Parathyroid adenoma (tissue), 2 donors: ENCODE data around the gene ACTMAP.

Source experiments
- H2AFZ ChIP-seq: fragments of 300-600 bp; sonication (generic); one replicate; pipeline ENCODE4 v1.7.0; 2017; ENCODE audit warnings: antibody characterized with exemption, mild to moderate bottlenecking
- H3K27ac ChIP-seq: fragments of 300-600 bp; sonication (generic); one replicate; pipeline ENCODE4 v1.7.0; 2017
- H3K27me3 ChIP-seq: fragments of 300-600 bp; sonication (generic); one replicate; pipeline ENCODE4 v1.7.0; 2017; ENCODE audit warnings: low read length; ENCODE audit not compliant: control insufficient read depth, insufficient read depth
- H3K36me3 ChIP-seq: fragments of 300-600 bp; sonication (generic); one replicate; pipeline ENCODE4 v1.7.0; 2017; ENCODE audit warnings: low read length; ENCODE audit not compliant: control insufficient read depth, insufficient read depth
- H3K4me1 ChIP-seq: fragments of 300-600 bp; sonication (generic); one replicate; pipeline ENCODE4 v1.7.0; 2017; ENCODE audit warnings: control low read depth
- H3K4me2 ChIP-seq: fragments of 300-600 bp; sonication (generic); one replicate; pipeline ENCODE4 v1.7.0; 2017; ENCODE audit warnings: low read length
- H3K4me3 ChIP-seq: fragments of 300-600 bp; sonication (generic); one replicate; pipeline ENCODE4 v1.7.0; 2017; ENCODE audit warnings: low read depth, low read length
- H3K79me2 ChIP-seq: fragments of 300-600 bp; sonication (generic); one replicate; pipeline ENCODE4 v1.7.0; 2017; ENCODE audit warnings: control low read depth
- H3K9ac ChIP-seq: fragments of 300-600 bp; sonication (generic); one replicate; pipeline ENCODE4 v1.7.0; 2017; ENCODE audit warnings: mild to moderate bottlenecking
- H3K9me3 ChIP-seq: fragments of 300-600 bp; sonication (generic); one replicate; pipeline ENCODE4 v1.7.0; 2017; ENCODE audit warnings: low read length; ENCODE audit not compliant: control insufficient read depth
- CTCF ChIP-seq: fragments of 300-600 bp; sonication (generic); IDR thresholded peaks from one replicate; pipeline ENCODE4 v1.7.0; 2017; ENCODE audit warnings: antibody characterized with exemption, mild to moderate bottlenecking
- donor health status: primary hyperparathyroidism.

The ACTMAP gene

DNA sequence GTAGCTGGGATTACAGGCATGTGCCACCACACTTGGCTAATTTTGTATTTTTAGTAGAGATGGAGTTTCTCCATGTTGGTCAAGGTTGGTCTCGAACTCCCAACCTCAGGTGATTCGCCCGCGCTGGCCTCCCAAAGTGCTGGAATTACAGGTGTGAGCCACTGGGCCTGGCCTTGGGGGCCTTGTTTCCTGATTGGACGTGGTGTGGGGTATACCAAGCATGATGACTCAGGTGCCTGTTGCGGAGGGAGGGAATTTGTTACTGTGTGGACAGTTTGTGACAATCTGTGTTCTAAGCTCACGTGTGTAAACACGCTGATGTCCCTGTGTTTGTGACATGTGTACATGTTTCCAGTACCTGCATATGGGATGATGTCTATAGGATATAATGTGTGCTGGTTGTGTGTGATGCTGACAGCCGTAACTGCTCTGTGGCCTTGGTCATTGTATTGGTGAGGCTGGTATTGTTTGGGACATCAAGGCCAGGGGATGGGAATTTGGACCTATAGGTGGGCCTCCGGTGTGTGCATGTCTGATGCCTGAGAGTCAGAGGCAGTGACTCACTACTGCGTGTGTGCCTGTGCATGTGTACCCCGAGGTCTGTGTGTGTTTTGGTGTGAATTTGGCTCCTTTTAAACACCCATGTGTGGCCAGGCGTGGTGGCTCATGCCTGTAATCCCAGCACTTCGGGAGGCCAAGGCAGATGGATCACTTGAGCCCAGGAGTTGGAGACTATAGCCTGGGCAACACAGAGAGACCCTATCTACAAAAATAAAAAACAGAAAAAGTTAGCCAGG, 47.1 kb upstream of the ACTMAP start:
- Histone ChIP-seq H3K79me2 (peaks cover 8% of the 10 kb centered on the region), H3K9me3 (no peaks in the 10 kb centered on the region), H3K9ac (no peak overlapping the region), H3K36me3 (no peaks in the 10 kb centered on the region), H3K27ac (peak overlapping the region; percentile 84), H3K4me1 (peaks cover 12% of the 10 kb centered on the region), H3K27me3 (no peaks in the 10 kb centered on the region), H3K4me3 (no peak overlapping the region), H3K4me2 (no peak overlapping the region), H2AFZ (peak overlapping the region; percentile 89)
- TF ChIP-seq CTCF = no peak

DNA sequence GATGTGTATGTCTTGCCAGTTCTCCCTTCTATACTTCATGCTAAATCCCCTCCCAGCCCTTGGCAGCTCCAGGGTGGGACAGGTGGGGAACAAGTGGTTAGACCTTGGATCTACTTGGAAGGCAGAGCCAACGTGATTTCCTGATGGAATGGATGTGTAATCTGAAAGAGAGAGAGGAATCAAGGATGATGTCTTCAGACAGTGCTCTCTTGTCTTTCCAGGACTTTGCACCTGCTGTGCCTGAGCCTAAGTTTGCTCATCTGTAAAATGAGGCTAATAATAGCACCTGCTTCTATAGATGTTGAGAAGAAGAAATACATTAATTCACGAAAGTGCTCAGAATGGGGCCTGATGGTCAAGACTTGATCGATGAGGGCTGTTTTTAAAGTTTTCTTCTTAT, 41.7 kb upstream of the ACTMAP start:
- Histone ChIP-seq H3K9ac (no peak overlapping the region), H3K36me3 (no peaks in the 10 kb centered on the region), H3K4me3 (no peak overlapping the region), H3K4me2 (no peak overlapping the region), H3K79me2 (no peaks in the 10 kb centered on the region), H3K4me1 (no peaks in the 10 kb centered on the region), H3K27ac (no peak overlapping the region), H2AFZ (no peak overlapping the region), H3K9me3 (no peaks in the 10 kb centered on the region), H3K27me3 (no peaks in the 10 kb centered on the region)
- no peak for TF ChIP-seq CTCF

DNA sequence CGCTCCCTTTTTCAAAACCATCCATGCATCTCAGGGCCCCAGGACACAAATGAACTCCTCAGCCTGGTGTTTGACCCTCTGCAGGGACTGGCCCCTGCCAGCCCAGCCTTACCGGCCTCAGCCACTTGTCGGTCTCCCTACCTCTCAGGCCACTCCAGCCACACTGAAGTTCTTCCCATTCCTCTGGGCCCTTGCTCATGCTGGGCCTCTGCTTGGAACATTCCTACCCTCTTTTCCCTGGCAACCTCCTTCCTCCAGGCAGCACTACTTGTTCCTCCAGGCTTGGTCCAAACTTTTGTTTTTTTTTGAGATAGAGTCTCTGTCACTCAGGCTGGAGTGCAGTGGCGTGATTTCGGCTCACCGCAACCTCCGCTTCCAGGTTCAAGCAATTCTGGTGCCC, 41.1 kb upstream of the ACTMAP start:
- H3K36me3 ChIP-seq = no peaks in the 10 kb centered on the region
- no peak overlapping the region for H2AFZ ChIP-seq
- no peak overlapping the region for H3K27ac ChIP-seq
- no peak for TF ChIP-seq CTCF
- H3K27me3 ChIP-seq = no peaks in the 10 kb centered on the region
- no peaks in the 10 kb centered on the region for H3K9me3 ChIP-seq
- no peak overlapping the region for H3K4me2 ChIP-seq
- H3K4me1 ChIP-seq = no peaks in the 10 kb centered on the region
- H3K79me2 ChIP-seq = no peaks in the 10 kb centered on the region
- H3K9ac ChIP-seq = no peak overlapping the region
- no peak overlapping the region for H3K4me3 ChIP-seq

- H3K27ac ChIP-seq = no peak overlapping the region
Measured at GRCh38 chr19:40786060-40787037, 36.1 kb upstream of the ACTMAP start.

More at GRCh38 chr19:40786060-40787037, 36.1 kb upstream of the ACTMAP start:
- no peak for TF ChIP-seq CTCF
- Histone ChIP-seq H3K27me3 (no peaks in the 10 kb centered on the region), H3K4me2 (no peak overlapping the region), H3K4me3 (no peak overlapping the region), H3K36me3 (no peaks in the 10 kb centered on the region), H3K79me2 (no peaks in the 10 kb centered on the region), H3K4me1 (no peaks in the 10 kb centered on the region), H3K9me3 (no peaks in the 10 kb centered on the region), H3K9ac (no peak overlapping the region), H2AFZ (no peak overlapping the region)
